Epithelial cell of proximal tubule (primary cell): ENCODE results near the gene HK1. TPM values are rescaled to one million over a fixed set of nuclear protein-coding genes. Genes with fewer than 3 reads are reported as not detected.
"Not testable (repeated sequence)": the region's sequence is repeated elsewhere in the genome, so short reads cannot be mapped to it uniquely, and the experiment has no call there.

Experiments
- DNase-seq: peaks from one replicate; pipeline ENCODE4 v3.0.0-alpha.2; 2011; ENCODE audit warnings: low read depth
- H3K4me3 ChIP-seq: 2 replicates; pipeline ENCODE4 v1.5.1; 2011; ENCODE audit warnings: low read depth, mild to moderate bottlenecking, low read length
- CTCF ChIP-seq: conservative IDR thresholded peaks from 2 replicates; pipeline ENCODE4 v1.5.1; 2012; ENCODE audit warnings: low read depth, mild to moderate bottlenecking, low read length
- total RNA-seq: library from RNA; depleted of rRNA; stranded (reverse); fragments of >200 nt; gene quantifications from 2 replicates; pipeline ENCODE4 v1.2.3, GENCODE V29; 2015

Gene HK1
- total RNA-seq, 1 donor from 2014 or later, result 84.4 TPM

GRCh38 chr10:69269761-69270160, 8.5 kb upstream of the HK1 start:
- no peak for TF ChIP-seq CTCF
- H3K4me3 ChIP-seq, result no peak overlapping the region
- no peak for DNase-seq

GRCh38 chr10:69270990-69271389, 7.3 kb upstream of the HK1 start:
- no peak for DNase-seq
- TF ChIP-seq CTCF, result no peak
- H3K4me3 ChIP-seq, result no peak overlapping the region

GRCh38 chr10:69272624-69273023, 5.7 kb upstream of the HK1 start:
- no peak for DNase-seq
- no peak for TF ChIP-seq CTCF

GRCh38 chr10:69275444-69275843, 2.9 kb upstream of the HK1 start:
- no peak for DNase-seq
- TF ChIP-seq CTCF, result no peak
- no peak overlapping the region for H3K4me3 ChIP-seq

More at GRCh38 chr10:69272624-69273023, 5.7 kb upstream of the HK1 start:
- no peak overlapping the region for H3K4me3 ChIP-seq

- no peak overlapping the region for H3K4me3 ChIP-seq
- TF ChIP-seq CTCF, result no peak
- DNase-seq, result no peak
These were observed 1.8 kb upstream of the HK1 start for GRCh38 chr10:69276503-69276902.

- no peak overlapping the region for H3K4me3 ChIP-seq
- no peak for TF ChIP-seq CTCF
- DNase-seq, result no peak
These were observed 814 bp downstream of the HK1 start for GRCh38 chr10:69279110-69279509.

- no peak overlapping the region for H3K4me3 ChIP-seq
- no peak for TF ChIP-seq CTCF
- DNase-seq, result no peak
These were observed 3.5 kb downstream of the HK1 start for GRCh38 chr10:69281507-69282413.

- DNase-seq, H3K4me3 ChIP-seq: not testable (repeated sequence)
These were observed 6.1 kb downstream of the HK1 start for GRCh38 chr10:69284402-69284801.
